ENCODE results near the gene CLSTN1. TPM values are rescaled to one million over a fixed set of nuclear protein-coding genes. Genes with fewer than 3 reads are reported as not detected.

The CLSTN1 gene
- total and polyA plus RNA-seq, 2 of the 13 experiments (the other 11 are each of a cell fraction or from before 2014, with no cell fraction given): 19.7 to 29.8 TPM

DNA sequence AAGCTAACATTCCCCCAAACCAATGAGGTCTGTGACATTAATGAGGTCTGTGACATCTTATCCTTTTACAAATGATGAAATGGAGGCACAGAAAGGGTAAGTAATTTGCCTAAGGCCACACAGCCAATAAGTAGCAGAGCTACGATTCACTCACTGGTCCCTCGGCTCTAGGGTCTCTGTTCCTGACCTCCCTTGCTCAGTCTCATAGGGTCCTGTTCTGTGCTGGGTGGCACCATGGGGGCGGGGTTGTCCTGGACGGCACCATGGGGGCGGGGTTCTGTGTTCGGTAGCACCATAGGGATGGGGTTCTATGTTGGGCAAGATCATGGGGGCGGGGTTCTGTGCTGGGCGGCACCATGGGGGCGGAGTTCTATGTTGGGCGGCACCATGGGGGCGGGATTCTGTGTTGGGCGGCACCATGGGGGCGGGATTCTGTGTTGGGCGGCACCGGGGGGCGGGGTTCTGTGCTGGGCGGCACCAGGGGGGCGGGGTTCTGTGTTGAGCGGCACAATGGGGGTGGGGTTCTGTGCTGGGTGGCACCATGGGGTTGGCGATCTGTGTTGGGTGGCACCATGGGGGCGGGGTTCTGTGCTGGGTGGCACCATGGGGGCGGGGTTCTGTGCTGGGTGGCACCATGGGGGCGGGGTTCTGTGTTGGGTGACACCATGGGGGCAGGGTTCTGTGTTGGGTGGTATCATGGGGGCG is 55.6 kb downstream of the CLSTN1 start:
- intact Hi-C loops (cut with micrococcal nuclease; ENCODE audit: unreplicated experiment): no loop called here
- Histone ChIP-seq H3K27ac (ENCODE audit: extremely low read length, insufficient read depth, low read length) (no peak overlapping the region), H3K4me2 (ENCODE audit: low read depth, low read length) (no peak overlapping the region), H3K4me1 (ENCODE audit: insufficient read depth, low read length) (no peaks in the 10 kb centered on the region), H2AFZ (ENCODE audit: low read length) (no peak overlapping the region), H4K20me1 (ENCODE audit: insufficient read depth, low read length) (no peaks in the 10 kb centered on the region), H3K9ac (ENCODE audit: insufficient read depth, low read depth, low read length) (no peak overlapping the region), H3K9me3 (ENCODE audit: low read length) (no peaks in the 10 kb centered on the region), H3K27me3 (ENCODE audit: control insufficient read depth in 1 of 2, insufficient read depth in 2 of 2, low read length in 2 of 2) (no peaks in the 10 kb centered on the region), H3K4me3 (replicated peaks in 1 of 3; ENCODE audit: insufficient read depth in 1 of 3, low read depth in 2 of 3, low read length in 3 of 3) (no peak overlapping the region), H3K36me3 (replicated peaks in 1 of 2; ENCODE audit: control insufficient read depth in 1 of 2, insufficient read depth in 2 of 2, low read length in 2 of 2) (peaks cover 9 to 19% of the 10 kb centered on the region in 2 experiments; a peak in 4 of 5 replicates), H3K79me2 (ENCODE audit: insufficient read depth, low read length) (no peaks in the 10 kb centered on the region)
- DNase-seq (ENCODE audit: low spot score) (no peak), FAIRE-seq (no peak), ATAC-seq (no peak)
- no peak for TF ChIP-seq ARNT2 (CRISPR knock-in tag; IDR thresholded peaks at IDR 0.05; ENCODE audit: low read depth)
- no peak for TF ChIP-seq ZNF816 (CRISPR knock-in tag; IDR thresholded peaks at IDR 0.05; ENCODE audit: borderline replicate concordance)
- TF ChIP-seq SP5 (CRISPR knock-in tag; IDR thresholded peaks at IDR 0.05; ENCODE audit: borderline replicate concordance, low read depth): no peak
- no peak for TF ChIP-seq NFIC (IDR thresholded peaks at IDR 0.05; ENCODE audit: low read length)
- TF ChIP-seq HNRNPL (IDR thresholded peaks at IDR 0.05; ENCODE audit: low read depth, low read length): 0 out of 2 replicates have a peak, but pooled peaks have one; percentile 48
- TF ChIP-seq THAP11 (CRISPR knock-in tag; IDR thresholded peaks at IDR 0.05): no peak
- TF ChIP-seq, protein P1, sequence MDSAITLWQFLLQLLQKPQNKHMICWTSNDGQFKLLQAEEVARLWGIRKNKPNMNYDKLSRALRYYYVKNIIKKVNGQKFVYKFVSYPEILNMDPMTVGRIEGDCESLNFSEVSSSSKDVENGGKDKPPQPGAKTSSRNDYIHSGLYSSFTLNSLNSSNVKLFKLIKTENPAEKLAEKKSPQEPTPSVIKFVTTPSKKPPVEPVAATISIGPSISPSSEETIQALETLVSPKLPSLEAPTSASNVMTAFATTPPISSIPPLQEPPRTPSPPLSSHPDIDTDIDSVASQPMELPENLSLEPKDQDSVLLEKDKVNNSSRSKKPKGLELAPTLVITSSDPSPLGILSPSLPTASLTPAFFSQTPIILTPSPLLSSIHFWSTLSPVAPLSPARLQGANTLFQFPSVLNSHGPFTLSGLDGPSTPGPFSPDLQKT (CRISPR knock-in tag; IDR thresholded peaks at IDR 0.05; ENCODE audit: borderline replicate concordance): no peak
- TF ChIP-seq ZMYM2 (CRISPR knock-in tag; IDR thresholded peaks at IDR 0.05): no peak
- no peak for TF ChIP-seq ARNT (IDR thresholded peaks at IDR 0.05)
- TF ChIP-seq ZNF768 (CRISPR knock-in tag; IDR thresholded peaks at IDR 0.05): peak; percentile 92
- no TSS peak for BruUV-seq (replicated peaks)
- WGBS (ENCODE audit: low lambda C conversion rate): 94% methylated on average over 21 of the region's 24 CpGs
- in situ Hi-C loops (cut with HindIII; ENCODE audit: extremely low pct_ligation_motif_present, low pct_unique_long_range_greater_than_20kb): no loop called here
- POLR2A ChIA-PET: no interaction called here
- CTCF ChIA-PET (ENCODE audit: low intra/inter-chr PET ratio, low total read pairs): no interaction called here

Measured in HepG2 (cell line).